ENCODE measurements around the gene PTTG1.

GRCh38 chr5:160379511-160379910 lies 42.1 kb upstream of the PTTG1 start:
- TF ChIP-seq RAD21 (IDR thresholded peaks at IDR 0.05; ENCODE audit: low read depth) = no peak
- TF ChIP-seq, protein P1, sequence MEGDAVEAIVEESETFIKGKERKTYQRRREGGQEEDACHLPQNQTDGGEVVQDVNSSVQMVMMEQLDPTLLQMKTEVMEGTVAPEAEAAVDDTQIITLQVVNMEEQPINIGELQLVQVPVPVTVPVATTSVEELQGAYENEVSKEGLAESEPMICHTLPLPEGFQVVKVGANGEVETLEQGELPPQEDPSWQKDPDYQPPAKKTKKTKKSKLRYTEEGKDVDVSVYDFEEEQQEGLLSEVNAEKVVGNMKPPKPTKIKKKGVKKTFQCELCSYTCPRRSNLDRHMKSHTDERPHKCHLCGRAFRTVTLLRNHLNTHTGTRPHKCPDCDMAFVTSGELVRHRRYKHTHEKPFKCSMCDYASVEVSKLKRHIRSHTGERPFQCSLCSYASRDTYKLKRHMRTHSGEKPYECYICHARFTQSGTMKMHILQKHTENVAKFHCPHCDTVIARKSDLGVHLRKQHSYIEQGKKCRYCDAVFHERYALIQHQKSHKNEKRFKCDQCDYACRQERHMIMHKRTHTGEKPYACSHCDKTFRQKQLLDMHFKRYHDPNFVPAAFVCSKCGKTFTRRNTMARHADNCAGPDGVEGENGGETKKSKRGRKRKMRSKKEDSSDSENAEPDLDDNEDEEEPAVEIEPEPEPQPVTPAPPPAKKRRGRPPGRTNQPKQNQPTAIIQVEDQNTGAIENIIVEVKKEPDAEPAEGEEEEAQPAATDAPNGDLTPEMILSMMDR (IDR thresholded peaks at IDR 0.05 in 2 of 3, conservative IDR thresholded peaks at IDR 0.05 in 1 of 3; ENCODE audit: borderline replicate concordance in 1 of 3, insufficient read depth in 1 of 3, low read depth in 2 of 3, low read length in 2 of 3) = no peak
- TF ChIP-seq, protein P2, sequence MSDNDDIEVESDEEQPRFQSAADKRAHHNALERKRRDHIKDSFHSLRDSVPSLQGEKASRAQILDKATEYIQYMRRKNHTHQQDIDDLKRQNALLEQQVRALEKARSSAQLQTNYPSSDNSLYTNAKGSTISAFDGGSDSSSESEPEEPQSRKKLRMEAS (IDR thresholded peaks at IDR 0.05) = no peak
- TF ChIP-seq POLR2AphosphoS5 (IDR thresholded peaks at IDR 0.05; ENCODE audit: low read depth, low read length) = no peak
- TF ChIP-seq SIN3A (IDR thresholded peaks at IDR 0.05; ENCODE audit: low read depth) = no peak
- TF ChIP-seq EZH2 (IDR thresholded peaks at IDR 0.05) = no peak
- no peak for TF ChIP-seq ZNF274 (IDR thresholded peaks at IDR 0.05; ENCODE audit: low read depth, low read length)
- TF ChIP-seq, protein P3, sequence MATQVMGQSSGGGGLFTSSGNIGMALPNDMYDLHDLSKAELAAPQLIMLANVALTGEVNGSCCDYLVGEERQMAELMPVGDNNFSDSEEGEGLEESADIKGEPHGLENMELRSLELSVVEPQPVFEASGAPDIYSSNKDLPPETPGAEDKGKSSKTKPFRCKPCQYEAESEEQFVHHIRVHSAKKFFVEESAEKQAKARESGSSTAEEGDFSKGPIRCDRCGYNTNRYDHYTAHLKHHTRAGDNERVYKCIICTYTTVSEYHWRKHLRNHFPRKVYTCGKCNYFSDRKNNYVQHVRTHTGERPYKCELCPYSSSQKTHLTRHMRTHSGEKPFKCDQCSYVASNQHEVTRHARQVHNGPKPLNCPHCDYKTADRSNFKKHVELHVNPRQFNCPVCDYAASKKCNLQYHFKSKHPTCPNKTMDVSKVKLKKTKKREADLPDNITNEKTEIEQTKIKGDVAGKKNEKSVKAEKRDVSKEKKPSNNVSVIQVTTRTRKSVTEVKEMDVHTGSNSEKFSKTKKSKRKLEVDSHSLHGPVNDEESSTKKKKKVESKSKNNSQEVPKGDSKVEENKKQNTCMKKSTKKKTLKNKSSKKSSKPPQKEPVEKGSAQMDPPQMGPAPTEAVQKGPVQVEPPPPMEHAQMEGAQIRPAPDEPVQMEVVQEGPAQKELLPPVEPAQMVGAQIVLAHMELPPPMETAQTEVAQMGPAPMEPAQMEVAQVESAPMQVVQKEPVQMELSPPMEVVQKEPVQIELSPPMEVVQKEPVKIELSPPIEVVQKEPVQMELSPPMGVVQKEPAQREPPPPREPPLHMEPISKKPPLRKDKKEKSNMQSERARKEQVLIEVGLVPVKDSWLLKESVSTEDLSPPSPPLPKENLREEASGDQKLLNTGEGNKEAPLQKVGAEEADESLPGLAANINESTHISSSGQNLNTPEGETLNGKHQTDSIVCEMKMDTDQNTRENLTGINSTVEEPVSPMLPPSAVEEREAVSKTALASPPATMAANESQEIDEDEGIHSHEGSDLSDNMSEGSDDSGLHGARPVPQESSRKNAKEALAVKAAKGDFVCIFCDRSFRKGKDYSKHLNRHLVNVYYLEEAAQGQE (IDR thresholded peaks at IDR 0.05; ENCODE audit: low read depth) = no peak
- no peak for TF ChIP-seq TCF7L2 (IDR thresholded peaks at IDR 0.05; ENCODE audit: borderline replicate concordance, extremely low read depth, insufficient read depth, insufficient read length)
- no peak for TF ChIP-seq EZH2phosphoT487 (IDR thresholded peaks at IDR 0.05; ENCODE audit: borderline replicate concordance)
- no peak for TF ChIP-seq POLR2A (IDR thresholded peaks at IDR 0.05; ENCODE audit: borderline replicate concordance, extremely low read depth, insufficient read depth, insufficient read length)
- TF ChIP-seq ZFX (IDR thresholded peaks at IDR 0.05) = no peak
